Inflammatory macrophage treated with lipopolysaccharide for 1 hour (primary cell): Measurements from ENCODE around the gene GPR18.

Experiments
- DNase-seq, 2 donors: peaks; one replicate each; pipeline ENCODE4 v3.0.0-alpha.2; 2020 to 2022

GPR18 gene, protein sequence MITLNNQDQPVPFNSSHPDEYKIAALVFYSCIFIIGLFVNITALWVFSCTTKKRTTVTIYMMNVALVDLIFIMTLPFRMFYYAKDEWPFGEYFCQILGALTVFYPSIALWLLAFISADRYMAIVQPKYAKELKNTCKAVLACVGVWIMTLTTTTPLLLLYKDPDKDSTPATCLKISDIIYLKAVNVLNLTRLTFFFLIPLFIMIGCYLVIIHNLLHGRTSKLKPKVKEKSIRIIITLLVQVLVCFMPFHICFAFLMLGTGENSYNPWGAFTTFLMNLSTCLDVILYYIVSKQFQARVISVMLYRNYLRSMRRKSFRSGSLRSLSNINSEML

DNA sequence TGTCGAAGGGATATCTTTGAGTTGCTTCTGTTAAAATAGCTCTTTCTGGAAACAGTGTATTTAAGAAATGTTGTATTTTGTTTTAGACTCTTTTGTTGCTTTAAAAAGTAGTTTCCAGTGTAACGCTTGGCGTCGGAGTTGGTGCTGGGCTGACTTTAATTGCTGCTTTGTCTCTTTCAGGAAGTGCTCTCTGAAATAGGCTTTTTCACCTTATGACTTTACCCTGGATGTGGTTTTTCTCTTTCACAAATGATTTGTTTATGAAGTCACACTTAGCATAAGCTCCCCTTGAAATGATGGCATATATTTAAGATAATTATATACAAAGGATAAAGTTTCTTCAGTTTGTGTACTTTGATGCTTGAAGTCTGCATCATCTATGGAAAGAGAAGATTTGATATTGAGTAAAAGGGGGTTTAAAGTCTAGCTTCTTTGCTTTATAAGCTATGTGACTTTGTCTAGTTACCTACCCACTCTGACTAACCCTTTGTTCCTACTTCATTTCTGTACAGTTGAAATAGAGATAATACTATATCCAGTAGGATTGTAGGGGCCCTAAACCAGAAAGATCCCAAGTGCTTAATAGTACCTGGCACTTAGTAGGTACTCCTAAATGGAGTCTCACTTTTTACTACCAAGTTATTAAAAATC lies at the start of gene GPR18:
TSS of gene GPR18 (minus strand) at position 170 of the 651 bp plus-strand sequence. CDS start 2,507 bp downstream, outside the sequence.
- DNase-seq: peak; percentile 55 to 65

DNA sequence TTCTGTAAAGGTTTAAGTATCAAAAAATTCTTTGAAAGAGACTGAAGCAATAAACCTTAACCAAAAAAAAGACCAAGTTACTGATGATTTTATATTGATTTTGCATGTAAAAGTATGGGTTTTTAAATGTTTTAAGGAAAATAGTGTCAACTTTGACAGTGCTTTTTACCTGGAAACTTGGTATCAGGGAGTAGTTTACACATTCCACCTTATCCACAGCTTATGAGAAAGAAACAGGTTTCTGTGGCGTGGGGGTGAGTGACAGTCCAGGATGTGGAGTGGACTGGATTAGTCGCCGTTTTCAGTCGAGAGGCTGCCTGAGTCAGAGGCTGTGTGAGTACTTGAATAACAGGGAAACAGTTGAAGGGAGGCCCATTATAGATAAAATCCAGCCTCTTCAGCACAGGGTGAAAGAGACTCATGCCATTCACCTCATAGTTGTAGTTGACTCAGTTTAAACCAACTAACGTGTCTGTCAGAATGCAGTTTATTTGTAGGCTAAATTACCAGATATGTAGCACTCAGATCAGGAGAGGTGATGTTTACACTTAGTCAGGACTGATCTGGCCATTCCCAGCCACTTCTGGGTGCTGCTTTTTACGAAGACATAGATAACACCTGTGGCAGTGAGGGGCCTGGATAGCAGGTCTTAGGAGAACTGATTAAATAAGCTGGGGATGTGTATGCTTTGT lies 49.6 kb upstream of the GPR18 start:
- peak; percentile 51 to 65 for DNase-seq

DNA sequence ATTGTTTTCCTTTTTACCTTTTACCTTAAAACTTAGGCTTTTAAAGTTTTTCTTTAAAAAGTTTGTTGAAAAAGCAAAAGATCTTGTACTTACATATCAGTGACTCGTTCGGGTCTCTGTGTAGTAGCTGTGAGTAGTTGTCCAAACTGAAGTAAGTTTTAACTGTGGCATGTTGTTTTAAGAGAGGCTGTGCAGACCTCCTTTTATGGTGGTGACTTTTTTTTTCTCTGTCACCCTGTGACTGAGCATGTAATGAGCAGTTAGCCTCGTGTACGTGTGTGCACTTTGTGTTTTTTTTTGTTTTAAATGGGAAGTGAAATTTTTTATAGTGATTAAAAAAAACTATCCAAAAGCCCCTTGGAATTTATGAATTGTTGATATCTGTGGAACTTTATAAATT lies 49.1 kb upstream of the GPR18 start, which contains the start of gene GPR183:
TSS of gene GPR183 (minus strand) at position 153 of the 400 bp plus-strand sequence. CDS start 11,254 bp downstream, outside the sequence.
- peak; percentile 71 to 81 for DNase-seq

DNA sequence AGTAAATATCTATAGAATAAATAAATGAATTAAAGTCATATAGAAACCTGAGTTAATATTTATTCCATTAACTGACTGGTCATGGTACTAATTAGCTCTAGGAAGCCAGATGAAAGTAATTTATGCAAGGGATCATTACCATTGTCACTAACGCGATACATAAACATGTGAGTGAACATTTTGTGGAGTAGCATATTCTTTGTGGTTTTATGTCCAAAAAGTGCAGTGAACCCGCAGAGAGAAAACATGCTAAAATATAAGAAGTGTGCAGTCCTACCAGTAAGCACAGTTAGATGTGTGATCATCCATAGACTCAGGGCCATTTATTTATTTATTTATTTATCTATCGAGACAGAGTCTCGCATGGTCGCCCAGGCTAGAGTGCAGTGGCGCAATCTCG lies 47.4 kb upstream of the GPR18 start:
- no peak for DNase-seq

DNA sequence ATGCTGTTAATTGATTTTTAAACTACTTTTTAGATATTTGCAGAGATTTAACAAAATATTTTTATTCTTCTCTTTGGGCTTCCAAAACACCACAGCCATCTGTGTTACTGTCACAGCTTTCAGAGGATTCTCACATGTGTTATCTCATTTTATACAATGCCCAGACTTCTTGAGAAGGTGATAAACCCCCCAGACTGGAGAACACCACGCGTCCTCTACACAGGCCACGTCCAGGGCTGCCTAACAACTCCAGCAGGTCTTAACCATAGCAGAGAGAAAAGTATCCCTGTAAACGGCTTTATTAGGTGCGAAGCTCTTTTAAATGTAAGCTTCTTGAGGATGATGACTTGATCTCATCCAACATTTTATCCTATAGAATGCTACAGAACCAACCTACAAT lies 47.0 kb upstream of the GPR18 start:
- no peak for DNase-seq

DNA sequence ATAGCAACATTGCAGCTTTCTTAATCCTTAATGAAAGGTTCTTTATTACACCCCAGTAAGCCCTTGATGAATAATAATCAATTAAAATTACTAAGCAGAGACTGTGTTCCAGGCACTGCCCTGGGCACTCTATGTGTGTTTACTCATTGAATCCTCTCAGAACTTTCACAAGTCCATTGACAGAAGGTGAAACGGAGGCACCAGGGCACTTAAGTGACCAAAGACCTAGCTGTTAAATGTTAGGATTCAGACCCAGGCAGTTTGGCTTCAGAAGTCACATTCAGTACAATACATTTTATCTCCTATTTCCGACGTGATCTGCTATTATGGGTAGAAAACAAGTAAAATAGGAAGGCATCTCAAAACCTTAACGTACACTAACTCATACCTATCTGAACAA lies 46.4 kb upstream of the GPR18 start:
- DNase-seq: no peak

DNA sequence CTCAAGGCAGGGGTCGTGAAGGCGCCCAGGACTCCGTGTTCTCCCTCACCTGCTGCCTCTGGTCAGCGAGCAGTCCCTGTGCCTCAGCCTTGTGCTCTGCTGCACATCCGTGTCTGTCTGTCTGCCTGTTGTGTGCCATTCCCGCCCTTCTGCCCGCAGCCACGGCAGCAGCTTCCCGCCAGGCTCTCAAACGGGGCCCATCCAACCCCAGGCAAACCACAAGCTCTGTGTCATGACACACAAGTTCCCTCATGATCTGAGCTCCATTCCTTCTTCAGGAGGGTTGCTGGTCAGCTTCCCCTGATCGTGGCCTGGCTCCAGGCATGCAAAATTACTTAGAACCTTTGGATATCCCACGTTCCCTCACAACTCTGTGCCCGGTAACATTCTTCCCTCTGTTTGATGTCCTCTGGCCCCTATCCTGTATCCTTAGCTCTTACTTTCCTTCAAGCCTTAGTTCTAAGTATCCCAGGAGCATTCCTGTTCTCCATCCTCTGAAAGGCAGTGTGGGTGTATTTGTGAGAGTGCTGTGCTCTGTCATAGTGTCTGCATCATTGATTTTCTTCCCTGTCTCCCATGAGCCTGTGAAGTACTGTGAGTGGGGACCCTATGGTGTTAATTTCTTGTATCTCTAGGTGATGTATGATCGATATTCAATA lies 45.8 kb upstream of the GPR18 start:
- DNase-seq: peak in 1 of 2 donors; percentile 47

DNA sequence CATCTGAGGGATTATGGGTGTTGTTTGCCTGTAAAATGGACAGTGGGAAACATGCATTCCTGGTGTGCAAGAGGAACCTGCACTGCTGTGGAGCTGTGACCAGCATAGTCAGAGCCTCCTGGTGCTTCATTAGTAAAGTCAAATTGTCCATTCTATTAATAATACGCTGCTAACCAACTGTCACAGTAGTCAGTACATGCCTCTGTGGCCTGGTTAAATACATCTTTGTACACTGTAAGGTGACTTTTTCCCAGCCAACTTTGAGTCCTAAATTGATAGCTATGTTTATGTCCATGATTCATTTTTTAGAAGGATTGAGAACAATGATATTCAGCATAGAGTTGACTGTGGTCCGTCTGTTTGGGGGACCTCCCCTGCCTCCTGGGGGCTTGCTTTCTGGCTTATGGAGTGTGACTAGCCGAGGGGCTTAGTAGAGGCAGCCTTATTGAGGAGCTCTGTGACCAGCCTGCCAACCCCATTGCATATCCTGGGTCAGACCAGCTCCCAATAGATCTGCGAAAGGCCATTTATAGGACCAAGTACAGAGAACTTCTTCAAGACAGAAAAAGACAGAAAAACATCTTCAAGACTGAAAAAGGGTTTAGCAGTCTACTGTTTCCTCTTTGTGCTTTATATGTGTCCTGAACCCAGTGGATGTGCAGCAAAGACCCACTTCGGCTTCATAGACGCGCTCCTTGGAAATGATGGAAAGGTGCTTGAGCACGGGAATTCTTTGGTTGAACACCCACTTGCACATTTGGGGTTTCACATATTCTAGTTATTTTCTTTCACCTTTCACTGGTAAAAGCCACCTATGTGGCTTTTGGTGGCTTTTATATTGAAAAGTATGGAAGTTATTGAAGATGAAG lies 44.7 kb upstream of the GPR18 start:
- DNase-seq: no peak

DNA sequence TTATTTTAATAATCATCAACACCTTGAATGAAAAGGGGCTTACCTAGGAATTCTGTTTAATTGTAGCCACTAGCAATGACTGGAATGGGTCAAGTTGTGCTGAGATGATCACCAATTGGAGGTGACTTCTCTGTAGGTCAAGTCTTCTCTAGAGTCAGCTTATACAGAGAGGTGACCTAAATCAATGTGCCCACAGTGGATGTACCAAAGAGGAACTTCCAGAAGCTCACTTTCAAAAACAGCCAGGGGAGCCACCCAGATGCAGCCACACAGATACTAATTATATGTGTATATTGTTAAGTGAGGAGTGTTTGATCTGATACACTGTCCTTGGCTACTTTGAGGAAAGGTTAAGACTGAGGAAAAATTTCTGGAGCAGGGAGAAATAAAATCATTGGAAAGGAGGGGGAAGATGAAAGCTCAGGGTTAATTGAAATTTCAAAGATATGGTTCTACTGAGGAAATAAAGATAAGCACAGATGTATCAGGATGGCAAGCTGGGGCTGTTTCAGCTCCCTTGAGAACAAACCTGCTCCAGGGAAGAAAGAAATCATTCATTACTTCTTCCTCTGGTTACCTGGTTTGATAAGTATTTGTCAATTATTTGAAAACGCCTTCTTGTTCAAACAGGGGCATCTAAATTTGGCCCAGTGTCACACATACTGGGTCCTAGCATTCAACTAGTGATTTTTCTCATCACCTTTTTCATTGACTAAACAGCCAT lies 43.9 kb upstream of the GPR18 start:
- DNase-seq: no peak

DNA sequence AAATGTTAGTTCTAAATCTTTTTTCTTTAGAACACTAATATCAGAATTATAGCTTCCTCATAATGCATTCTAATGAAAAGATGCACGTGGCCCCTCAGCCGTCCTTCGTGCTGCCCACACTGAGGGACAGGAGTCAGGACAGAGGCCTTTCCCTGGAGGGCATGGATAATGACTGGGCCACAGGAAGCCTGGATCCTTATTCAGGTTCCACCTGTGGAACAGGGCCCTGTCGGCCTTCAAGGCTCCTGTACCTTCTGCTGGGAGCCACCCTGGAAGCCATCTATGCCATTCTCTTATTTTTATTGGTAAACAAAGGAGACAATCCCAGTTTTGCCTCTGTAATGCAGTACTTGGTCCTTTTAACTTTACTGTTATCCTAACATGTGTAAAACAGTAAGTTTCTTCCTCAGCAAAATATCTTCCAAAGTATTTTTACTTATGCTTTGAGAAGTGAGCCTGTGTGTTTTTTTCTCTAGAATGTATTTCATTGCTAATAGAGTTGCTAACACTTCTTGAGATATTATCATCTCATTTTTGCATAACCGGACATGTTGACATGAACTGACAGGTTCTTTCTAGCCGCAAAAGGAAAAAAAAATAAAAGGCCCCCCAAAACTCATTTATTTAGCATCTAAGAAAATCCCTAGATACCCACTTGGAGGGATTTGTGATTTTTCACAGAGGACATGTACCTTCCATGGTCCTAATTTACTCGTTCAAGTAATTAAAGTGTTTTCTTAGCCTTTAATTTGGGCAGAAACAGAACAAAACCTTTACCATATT lies 43.1 kb upstream of the GPR18 start:
- DNase-seq: no peak

DNA sequence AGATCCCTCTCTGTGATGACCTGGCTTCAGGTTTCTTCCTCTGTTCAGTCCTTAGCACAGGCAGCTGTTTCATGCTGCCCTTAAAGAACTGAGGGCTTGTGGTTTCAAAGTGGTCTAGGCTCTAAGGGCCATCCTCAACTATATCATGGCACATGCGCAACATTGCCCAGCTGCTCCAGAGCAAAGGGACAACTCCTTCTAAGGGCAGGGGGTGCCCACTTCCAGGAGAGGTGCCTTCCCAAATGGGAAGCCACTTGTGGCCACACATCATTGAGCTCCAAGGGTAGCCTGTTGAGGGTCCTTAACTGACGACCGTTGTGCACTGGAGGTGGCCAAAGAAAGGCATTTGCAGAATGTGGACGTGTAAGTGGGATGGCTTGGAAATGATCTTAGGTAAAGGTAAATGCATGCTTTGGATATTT lies 41.8 kb upstream of the GPR18 start:
- DNase-seq: no peak

DNA sequence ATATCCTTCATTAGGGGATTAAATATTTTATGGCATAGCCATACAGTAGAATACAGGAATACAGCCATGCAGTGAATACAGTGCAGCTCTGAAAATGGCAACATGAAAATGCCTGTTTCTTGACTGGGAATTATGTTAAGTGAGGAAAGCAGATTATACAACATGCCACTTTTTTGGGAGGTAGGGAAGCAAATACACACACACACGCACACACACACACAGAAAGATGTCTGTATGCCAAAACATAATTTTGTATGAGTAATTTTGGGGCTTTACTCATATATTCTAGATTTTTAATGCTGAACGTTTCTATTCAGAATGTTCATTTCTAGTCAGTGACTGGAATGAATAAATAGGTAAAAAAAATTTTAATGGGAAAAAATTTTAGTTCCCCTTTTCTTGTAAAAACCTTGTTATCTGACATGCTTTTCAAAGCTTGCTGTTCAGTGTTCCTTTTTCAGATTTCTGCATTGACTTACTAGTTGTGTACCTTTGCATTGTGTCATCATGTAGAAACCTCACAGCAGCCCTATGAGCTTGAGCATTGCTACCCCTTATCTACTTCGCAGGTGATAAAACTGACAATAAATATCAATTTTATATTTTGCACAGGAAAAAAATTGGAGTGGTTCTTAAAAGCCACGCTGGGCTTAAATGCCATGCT lies 41.2 kb upstream of the GPR18 start:
- DNase-seq: no peak

DNA sequence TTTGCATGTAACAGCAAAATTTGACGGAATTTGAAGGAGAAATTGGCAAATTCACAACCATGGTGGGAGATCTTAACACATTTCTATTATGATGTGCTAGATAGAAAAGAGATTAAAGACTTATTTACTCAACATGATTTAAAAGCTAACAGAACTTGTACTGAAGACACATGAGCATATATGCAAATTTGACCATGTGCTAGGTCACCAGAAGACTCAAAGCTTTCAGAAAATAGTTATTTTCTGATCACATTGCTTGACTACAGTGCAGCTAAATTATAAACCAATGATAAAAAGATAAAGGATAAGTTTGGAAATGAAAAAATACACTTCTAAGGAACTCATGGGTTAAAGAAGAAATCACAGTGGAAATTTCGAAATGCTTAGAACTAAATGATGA lies 39.9 kb upstream of the GPR18 start:
- no peak for DNase-seq

DNA sequence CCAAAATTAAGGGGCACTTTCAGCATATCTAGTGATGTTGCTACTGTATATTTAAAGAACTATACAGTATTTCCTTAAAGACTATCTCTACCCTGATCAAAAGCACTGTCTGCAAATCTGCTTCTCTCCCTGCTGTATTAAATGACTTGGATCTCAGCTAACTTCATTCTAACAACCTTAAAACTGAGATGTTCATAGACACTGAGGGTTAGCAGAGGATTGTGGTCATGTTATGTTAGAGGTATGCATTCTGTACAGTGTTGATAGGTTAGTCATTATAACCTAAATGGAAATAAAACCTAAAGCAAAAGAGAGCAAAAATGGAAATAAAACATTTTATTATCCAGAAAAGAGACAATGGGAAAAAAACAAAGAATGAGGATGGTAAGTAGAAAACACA lies 39.2 kb upstream of the GPR18 start:
- no peak for DNase-seq

DNA sequence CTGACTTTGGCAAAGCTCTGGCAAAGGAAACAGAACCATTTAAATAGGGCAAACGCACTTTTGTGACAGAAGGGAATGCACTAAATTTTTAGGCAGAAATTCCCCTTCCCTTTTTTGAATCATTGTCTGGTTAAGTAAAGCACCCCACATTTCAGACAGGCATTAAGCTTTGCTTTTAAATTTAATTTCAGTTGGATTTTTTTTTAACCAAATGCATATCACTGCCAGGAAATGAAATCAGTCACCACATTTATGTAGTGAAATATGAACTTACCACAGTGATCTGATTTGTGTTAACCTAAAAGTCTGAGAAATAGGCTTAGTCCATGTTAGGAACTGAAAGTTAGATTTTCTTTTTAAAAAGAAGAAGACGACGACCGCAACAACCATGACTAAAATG lies 38.2 kb upstream of the GPR18 start:
- peak; percentile 76 to 77 for DNase-seq

DNA sequence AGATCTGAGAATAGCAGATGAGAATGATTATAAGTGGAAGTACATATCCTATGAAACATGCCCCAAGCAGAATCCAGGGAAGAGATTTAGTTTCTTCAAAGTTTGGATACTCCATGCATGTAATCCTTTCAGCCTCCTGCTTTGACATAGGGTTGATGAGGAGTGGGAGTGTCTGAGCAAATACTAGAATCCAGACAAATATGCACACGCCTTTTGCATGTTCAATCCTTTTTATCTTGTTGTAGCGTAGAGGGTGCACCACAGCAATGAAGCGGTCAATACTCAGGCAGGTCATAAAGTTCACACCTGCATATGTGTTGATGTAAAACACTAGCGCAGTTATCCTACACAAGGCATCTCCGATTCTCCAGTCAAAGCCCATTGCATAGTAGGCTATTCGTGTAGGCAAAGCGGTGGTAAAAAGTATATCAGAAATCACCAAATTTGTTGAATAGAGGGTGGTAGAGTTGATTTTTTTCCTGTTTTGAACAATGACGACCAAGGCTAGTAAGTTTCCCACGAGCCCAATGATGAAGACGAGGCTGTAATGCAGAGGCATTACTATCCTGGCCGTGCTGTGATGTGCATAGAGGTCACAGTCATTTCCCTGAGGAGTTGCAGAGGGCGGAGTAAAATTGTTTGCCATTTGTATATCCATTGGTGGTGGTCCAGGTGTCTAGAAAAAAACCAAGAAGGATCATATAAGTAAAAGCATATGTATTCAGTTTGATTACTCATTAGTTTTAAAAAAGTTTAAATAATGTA lies 37.5 kb upstream of the GPR18 start:
- no peak for DNase-seq

DNA sequence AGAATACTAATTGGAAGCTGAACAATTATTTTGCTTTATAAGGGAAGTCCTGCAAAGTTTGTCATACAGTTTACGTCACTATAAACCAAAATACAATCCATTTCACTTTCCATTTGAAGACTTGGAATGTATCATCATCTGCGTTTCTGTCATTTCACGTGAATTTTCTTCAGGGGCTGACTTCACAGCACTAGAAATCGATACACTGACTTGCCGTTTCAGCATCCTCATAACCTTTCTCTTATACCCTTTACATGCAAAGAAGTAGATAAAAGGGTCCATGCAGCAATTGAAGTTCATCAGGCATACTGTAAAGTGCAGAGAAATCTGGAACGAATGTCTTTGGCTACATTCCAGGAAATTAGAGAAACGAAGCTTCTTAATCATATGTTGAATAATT lies 36.8 kb upstream of the GPR18 start:
- no peak for DNase-seq

DNA sequence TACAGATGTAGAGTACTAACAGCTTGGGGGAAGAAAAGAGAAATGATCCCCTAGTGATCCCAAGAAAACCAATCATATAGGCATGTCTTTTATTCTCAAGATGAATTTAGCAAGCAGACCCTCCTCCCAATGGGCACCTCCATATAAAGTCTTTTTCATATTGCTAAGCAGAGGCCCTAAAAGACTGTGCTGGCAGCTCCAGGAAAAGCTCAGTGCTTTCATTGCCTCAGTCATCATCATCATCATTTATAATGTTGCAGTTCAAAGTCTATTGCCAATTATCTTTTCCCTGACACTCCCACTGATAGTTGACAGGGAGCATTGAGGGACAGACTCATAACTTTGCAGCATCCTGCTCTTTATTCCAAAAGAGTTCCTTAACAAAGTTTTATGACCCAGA lies 36.0 kb upstream of the GPR18 start:
- DNase-seq: no peak

DNA sequence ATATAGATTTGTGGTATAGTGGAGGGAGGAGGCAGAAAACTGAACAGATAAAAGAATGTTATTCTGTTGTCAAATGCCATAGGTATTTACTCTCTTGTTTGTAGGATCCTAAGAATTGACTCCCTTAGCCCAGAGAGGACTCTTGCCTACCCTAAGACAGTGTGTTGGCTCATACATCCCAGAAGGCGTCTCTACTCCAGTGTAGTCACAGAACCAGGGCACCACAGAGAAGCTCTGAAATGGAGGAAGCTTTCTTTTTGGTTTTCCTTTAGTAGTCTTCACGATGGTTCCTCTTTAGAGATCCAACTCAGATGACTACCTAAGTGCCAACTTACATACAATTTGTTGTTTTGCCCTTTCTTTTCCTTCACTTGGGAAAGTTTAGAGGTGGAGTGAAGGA lies 35.0 kb upstream of the GPR18 start:
- DNase-seq: peak; percentile 67 to 69
